GM19328 (cell line): ENCODE results near the gene RGS10.

ENCODE experiments used
- ATAC-seq: cut with Tn5 transposase; IDR thresholded peaks from one replicate; pipeline ENCODE4 v1.9.1; 2021; ENCODE audit warnings: mild to moderate bottlenecking, moderate library complexity; ENCODE audit not compliant: unreplicated experiment

RGS10 gene

GRCh38 chr10:119453313-119453712 is 89.2 kb downstream of the RGS10 start:
- no peak for ATAC-seq

GRCh38 chr10:119452396-119452795 is 90.1 kb downstream of the RGS10 start:
- no peak for ATAC-seq

- ATAC-seq, result no peak
Measured at GRCh38 chr10:119451300-119451896, 91.1 kb downstream of the RGS10 start.

- no peak for ATAC-seq
Measured at GRCh38 chr10:119450606-119451299, 91.8 kb downstream of the RGS10 start.
